Activated CD4-positive, alpha-beta memory T cell treated with anti-CD3 and anti-CD28 coated beads for 36 hours (primary cell): Measurements from ENCODE around the gene ACTL10. TPM values are rescaled to one million over a fixed set of nuclear protein-coding genes. Genes with fewer than 3 reads are reported as not detected.
A peak's percentile ranks its signal among the peaks of the same experiment; 100 is the strongest.
"Not testable (repeated sequence)": the region's sequence is repeated elsewhere in the genome, so short reads cannot be mapped to it uniquely, and the experiment has no call there.

Experiments used
- CTCF ChIA-PET: fragments of 350-600 bp; sonication (Branson Sonifier 250); formaldehyde crosslinking; loops from one replicate; lab custom pipeline; 2021; ENCODE audit warnings: antibody characterized with exemption, inconsistent platforms; lab: Charles Lee
- POLR2A ChIA-PET: fragments of 350-600 bp; sonication (Branson Sonifier 250); formaldehyde crosslinking; loops from one replicate; lab custom pipeline; 2021; ENCODE audit warnings: antibody characterized with exemption; lab: Charles Lee
- DNase-seq: peaks from one replicate; pipeline ENCODE4 v3.0.0-alpha.2; 2020
- H3K27ac Mint-ChIP-seq: one replicate; pipeline ENCODE4 v1.8.0; 2021; ENCODE audit warnings: mixed read lengths
- H3K27me3 Mint-ChIP-seq: one replicate; pipeline ENCODE4 v1.8.0; 2021; ENCODE audit warnings: mixed read lengths
- H3K36me3 Mint-ChIP-seq: one replicate; pipeline ENCODE4 v1.8.0; 2021; ENCODE audit warnings: mixed read lengths
- H3K4me1 Mint-ChIP-seq: one replicate; pipeline ENCODE4 v1.8.0; 2021; ENCODE audit warnings: low read depth, mixed read lengths
- H3K4me3 Mint-ChIP-seq: one replicate; pipeline ENCODE4 v1.8.0; 2021; ENCODE audit warnings: mild to moderate bottlenecking, mixed read lengths
- H3K9me3 Mint-ChIP-seq: one replicate; pipeline ENCODE4 v1.8.0; 2021; ENCODE audit warnings: mixed read lengths
- intact Hi-C: fragments of 100-400 bp; cut with micrococcal nuclease; formaldehyde crosslinking; loops from one replicate; pipeline ENCODE4 v1.15.1; 2023
- total RNA-seq, 2 experiments: library from RNA; stranded (reverse); gene quantifications; one replicate each; pipeline ENCODE4 v1.2.3, GENCODE V29; 2021

The ACTL10 gene
- total RNA-seq, 2 experiments from 2014 or later = 1.8 to 2.3 TPM

GRCh38 chr20:33689493-33689892 lies 22.8 kb downstream of the ACTL10 start:
- H3K4me1 Mint-ChIP-seq = peaks cover 47% of the 10 kb centered on the region
- no peak for DNase-seq
- H3K27ac Mint-ChIP-seq = peak overlapping the region; percentile 82
- POLR2A ChIA-PET = interaction anchor here (1.1 kb wide), 1 partner anchor 31 kb away, joined by 5 read pairs; the partner anchor contains the start of gene PXMP4
- H3K4me3 Mint-ChIP-seq = no peak overlapping the region
- H3K9me3 Mint-ChIP-seq = no peaks in the 10 kb centered on the region
- peaks cover 9% of the 10 kb centered on the region for H3K36me3 Mint-ChIP-seq
- CTCF ChIA-PET = interaction anchor here (3.5 kb wide), 1 partner anchor 22 kb away, joined by 28 read pairs; the partner anchor contains the start of gene ACTL10
- H3K27me3 Mint-ChIP-seq = no peaks in the 10 kb centered on the region
- intact Hi-C loops = loop anchor here (5.0 kb wide), 1 partner anchor 423 kb away; the partner anchor contains the start of gene EIF2S2

DNA sequence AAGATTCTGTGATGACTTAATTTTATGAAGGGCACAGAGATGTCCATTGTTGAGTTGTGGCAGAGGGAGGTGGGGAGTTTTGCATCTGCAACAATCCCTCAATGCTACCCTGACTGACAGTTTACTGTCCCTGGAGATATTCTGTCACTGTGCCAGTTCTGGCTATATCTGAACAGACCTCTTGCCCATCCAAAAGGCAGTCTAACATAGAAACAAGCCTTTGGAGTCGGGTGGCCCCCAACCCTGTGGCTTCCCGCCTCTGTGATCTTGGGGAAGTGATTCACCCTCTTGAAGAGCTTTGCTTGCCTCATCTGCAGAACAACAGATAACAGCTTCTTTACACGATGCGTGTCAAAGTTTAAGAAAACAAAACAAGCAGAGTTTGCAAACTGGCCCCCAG lies 23.2 kb downstream of the ACTL10 start:
- peak overlapping the region; percentile 38 for H3K4me3 Mint-ChIP-seq

GRCh38 chr20:33693289-33693688 lies 26.5 kb downstream of the ACTL10 start:
- Mint-ChIP-seq H3K27me3 (no peaks in the 10 kb centered on the region), H3K4me3 (no peak overlapping the region), H3K27ac (no peak overlapping the region), H3K9me3 (peaks cover under 1% of the 10 kb centered on the region), H3K4me1 (peaks cover 20% of the 10 kb centered on the region), H3K36me3 (no peaks in the 10 kb centered on the region)
- intact Hi-C loops = no loop called here
- DNase-seq = no peak
- ChIA-PET POLR2A (no interaction called here), CTCF (interaction anchor here (0.8 kb wide), 1 partner anchor 99 kb away, joined by 3 read pairs; no protein-coding TSS in a partner anchor)

More for the DNA sequence above, 23.2 kb downstream of the ACTL10 start:
- H3K9me3 Mint-ChIP-seq = no peaks in the 10 kb centered on the region
- ChIA-PET CTCF (no interaction called here), POLR2A (interaction anchor here (1.1 kb wide), 1 partner anchor 30 kb away, joined by 5 read pairs; the partner anchor contains the start of gene PXMP4)
- no peaks in the 10 kb centered on the region for H3K27me3 Mint-ChIP-seq
- peak; percentile 78 for DNase-seq
- H3K4me1 Mint-ChIP-seq = peaks cover 42% of the 10 kb centered on the region
- intact Hi-C loops = loop anchor here (1.0 to 5.0 kb wide), 2 partner anchors 30 to 422 kb away; partner anchors contain the start of genes EIF2S2 and PXMP4
- H3K27ac Mint-ChIP-seq = peak overlapping the region; percentile 82
- H3K36me3 Mint-ChIP-seq = peaks cover 4% of the 10 kb centered on the region

DNA sequence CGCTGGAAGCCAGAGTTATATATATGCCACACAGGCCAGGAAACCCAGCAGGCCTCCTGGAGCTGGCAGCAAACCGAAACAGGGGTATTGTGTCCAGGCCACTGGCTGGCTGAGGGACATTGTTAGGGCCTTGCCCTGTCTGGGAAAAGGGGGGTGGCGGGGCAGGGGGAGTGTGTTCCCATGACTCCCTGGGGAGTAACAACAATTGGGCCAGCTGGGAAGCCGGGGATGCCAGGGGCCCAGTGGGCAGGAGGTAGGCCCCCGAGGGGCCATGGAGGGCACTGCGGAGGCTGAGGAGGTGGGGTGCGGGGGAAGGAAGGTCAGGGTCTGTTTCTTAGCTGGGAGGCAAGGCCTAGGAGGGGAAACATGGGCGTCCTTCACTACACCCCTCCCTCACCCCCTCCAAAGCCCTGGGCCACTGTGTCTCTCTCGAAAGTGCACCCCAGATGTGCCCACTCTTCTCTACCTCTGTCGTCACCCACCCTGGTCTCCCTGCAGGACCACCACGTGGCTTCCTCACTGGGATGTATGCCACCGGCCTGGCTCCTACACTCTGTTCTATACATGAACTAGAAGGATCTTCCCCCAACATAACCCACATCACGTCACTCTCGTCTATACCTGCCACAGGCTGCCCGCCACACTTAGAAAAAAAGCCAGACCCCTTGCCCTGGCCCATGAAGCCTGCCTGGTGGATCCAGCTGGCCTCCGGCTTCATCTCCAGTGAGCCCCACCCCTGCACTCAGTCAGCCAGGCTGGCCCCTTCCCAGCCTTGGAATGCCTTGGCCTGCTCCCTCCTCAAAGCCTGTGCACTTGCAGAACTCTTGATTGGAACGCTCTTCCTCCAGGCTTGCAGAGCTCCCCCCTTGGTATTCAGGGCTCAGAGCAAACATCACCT lies 27.2 kb downstream of the ACTL10 start:
- no peak overlapping the region for H3K27ac Mint-ChIP-seq
- H3K27me3 Mint-ChIP-seq = no peaks in the 10 kb centered on the region
- H3K4me1 Mint-ChIP-seq = peaks cover 13% of the 10 kb centered on the region
- peaks cover 3% of the 10 kb centered on the region for H3K9me3 Mint-ChIP-seq
- intact Hi-C loops = no loop called here
- CTCF ChIA-PET = interaction anchor here (0.8 kb wide), 1 partner anchor 98 kb away, joined by 3 read pairs; no protein-coding TSS in a partner anchor
- POLR2A ChIA-PET = no interaction called here
- no peaks in the 10 kb centered on the region for H3K36me3 Mint-ChIP-seq
- H3K4me3 Mint-ChIP-seq = no peak overlapping the region
- DNase-seq = no peak

- Mint-ChIP-seq H3K36me3 (no peaks in the 10 kb centered on the region), H3K4me1 (peaks cover 7% of the 10 kb centered on the region), H3K27me3 (no peaks in the 10 kb centered on the region), H3K9me3 (peaks cover 3% of the 10 kb centered on the region), H3K27ac (no peak overlapping the region), H3K4me3 (no peak overlapping the region)
- intact Hi-C loops = no loop called here
- no peak for DNase-seq
- POLR2A ChIA-PET = no interaction called here
- CTCF ChIA-PET = no interaction called here
These were observed 27.9 kb downstream of the ACTL10 start for GRCh38 chr20:33694639-33695012.

DNA sequence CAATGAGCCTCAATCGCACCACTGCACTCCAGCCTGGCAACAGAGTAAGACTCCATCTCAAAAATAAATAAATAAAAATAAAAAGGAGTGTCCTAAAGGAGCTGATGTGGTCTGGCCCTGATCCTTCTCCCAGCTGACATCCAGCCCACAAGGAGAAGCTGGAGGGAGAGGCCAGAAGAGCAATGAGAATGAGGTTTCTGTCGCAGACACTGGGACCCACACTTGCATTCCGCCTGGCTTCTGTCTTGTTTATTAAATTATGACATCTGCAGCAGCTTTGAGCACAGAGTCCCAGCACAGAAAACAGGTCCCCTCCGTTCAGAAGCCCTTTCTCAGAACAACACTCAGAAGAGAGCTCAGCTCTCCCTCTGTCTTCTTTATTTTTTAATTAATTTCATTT lies 29.7 kb downstream of the ACTL10 start:
- Mint-ChIP-seq H3K4me1 (no peaks in the 10 kb centered on the region), H3K9me3 (peaks cover 3% of the 10 kb centered on the region), H3K4me3 (no peak overlapping the region), H3K36me3 (no peaks in the 10 kb centered on the region), H3K27me3 (no peaks in the 10 kb centered on the region), H3K27ac (no peak overlapping the region)
- CTCF ChIA-PET = no interaction called here
- intact Hi-C loops = no loop called here
- POLR2A ChIA-PET = no interaction called here
- no peak for DNase-seq

DNA sequence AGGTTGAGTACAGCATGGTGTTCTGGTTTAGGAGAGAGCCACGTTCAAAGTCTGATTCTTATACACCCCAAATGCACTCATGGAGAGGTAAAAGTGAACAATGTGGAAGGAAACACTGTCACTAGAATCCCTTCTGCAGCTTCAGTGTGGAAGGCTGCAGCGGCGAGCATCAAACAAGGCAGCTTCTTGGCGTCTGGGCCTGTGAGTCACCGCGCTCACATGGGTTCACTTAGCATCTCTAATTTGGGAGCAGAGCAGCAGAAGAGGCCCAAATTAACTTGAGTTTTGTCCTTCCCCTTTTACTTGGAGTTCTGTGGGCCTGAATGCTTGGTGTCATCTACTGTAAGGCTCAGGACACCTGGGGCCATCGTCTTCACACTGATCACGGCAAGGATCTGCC lies 30.4 kb downstream of the ACTL10 start:
- no peaks in the 10 kb centered on the region for H3K36me3 Mint-ChIP-seq
- H3K4me1 Mint-ChIP-seq = no peaks in the 10 kb centered on the region
- H3K27ac Mint-ChIP-seq = no peak overlapping the region
- no peak overlapping the region for H3K4me3 Mint-ChIP-seq
- DNase-seq = no peak
- ChIA-PET CTCF (no interaction called here), POLR2A (no interaction called here)
- intact Hi-C loops = no loop called here
- peaks cover 3% of the 10 kb centered on the region for H3K9me3 Mint-ChIP-seq
- no peaks in the 10 kb centered on the region for H3K27me3 Mint-ChIP-seq

DNA sequence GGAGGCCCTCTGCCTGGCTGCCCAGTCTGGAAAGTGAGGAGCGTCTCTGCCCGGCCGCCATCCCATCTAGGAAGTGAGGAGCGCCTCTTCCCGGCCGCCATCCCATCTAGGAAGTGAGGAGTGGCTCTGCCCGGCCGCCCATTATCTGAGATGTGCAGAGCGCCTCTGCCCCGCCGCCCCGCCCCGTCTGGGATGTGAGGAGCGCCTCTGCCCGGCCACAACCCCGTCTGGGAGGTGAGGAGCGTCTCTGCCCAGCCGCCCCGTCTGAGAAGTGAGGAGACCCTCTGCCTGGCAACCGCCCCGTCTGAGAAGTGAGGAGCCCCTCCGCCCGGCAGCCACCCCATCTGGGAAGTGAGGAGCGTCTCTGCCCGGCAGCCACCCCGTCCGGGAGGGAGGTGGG lies 32.2 kb downstream of the ACTL10 start:
- H3K27me3 Mint-ChIP-seq, intact Hi-C loops, H3K4me1 Mint-ChIP-seq, H3K4me3 Mint-ChIP-seq, POLR2A ChIA-PET, H3K27ac Mint-ChIP-seq, DNase-seq, H3K9me3 Mint-ChIP-seq, CTCF ChIA-PET, H3K36me3 Mint-ChIP-seq: not testable (repeated sequence)

DNA sequence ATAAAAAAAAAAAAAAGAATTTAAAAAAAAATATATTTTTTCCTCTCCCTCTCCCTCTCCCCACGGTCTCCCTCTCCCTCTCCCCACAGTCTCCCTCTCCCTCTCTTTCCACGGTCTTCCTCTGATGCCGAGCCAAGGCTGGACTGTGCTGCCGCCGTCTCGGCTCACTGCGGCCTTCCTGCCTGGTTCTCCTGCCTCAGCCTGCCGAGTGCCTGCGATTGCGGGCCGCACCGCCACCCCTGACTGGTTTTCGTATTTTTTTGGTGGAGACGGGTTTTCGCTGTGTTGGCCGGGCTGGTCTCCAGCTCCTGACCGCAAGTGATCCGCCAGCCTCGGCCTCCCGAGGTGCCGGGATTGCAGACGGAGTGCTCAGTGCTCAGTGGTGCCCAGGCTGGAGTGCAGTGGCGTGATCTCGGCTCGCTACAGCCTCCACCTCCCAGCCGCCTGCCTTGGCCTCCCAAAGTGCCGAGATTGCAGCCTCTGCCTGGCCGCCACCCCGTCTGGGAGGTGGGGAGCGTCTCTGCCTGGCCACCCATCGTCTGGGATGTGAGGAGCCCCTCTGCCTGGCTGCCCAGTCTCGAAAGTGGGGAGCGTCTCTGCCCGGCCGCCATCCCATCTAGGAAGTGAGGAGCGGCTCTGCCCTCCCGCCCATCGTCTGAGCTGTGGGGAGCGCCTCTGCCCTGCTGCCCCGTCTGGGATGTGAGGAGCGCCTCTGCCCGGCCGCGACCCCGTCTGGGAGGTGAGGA lies 34.1 kb downstream of the ACTL10 start:
- H3K27me3 Mint-ChIP-seq, DNase-seq, H3K4me3 Mint-ChIP-seq, H3K9me3 Mint-ChIP-seq, POLR2A ChIA-PET, H3K4me1 Mint-ChIP-seq, intact Hi-C loops, H3K36me3 Mint-ChIP-seq, CTCF ChIA-PET, H3K27ac Mint-ChIP-seq: not testable (repeated sequence)

GRCh38 chr20:33701629-33702450 lies 35.1 kb downstream of the ACTL10 start:
- intact Hi-C loops = no loop called here
- no peaks in the 10 kb centered on the region for H3K36me3 Mint-ChIP-seq
- H3K9me3 Mint-ChIP-seq = peaks cover 3% of the 10 kb centered on the region
- no peaks in the 10 kb centered on the region for H3K27me3 Mint-ChIP-seq
- CTCF ChIA-PET = no interaction called here
- POLR2A ChIA-PET = no interaction called here
- no peak overlapping the region for H3K27ac Mint-ChIP-seq
- no peak for DNase-seq
- no peaks in the 10 kb centered on the region for H3K4me1 Mint-ChIP-seq
- no peak overlapping the region for H3K4me3 Mint-ChIP-seq

GRCh38 chr20:33702861-33703260 lies 36.1 kb downstream of the ACTL10 start:
- H3K36me3 Mint-ChIP-seq = no peaks in the 10 kb centered on the region
- H3K27me3 Mint-ChIP-seq = no peaks in the 10 kb centered on the region
- intact Hi-C loops = no loop called here
- DNase-seq = no peak
- no peak overlapping the region for H3K27ac Mint-ChIP-seq
- no peak overlapping the region for H3K4me3 Mint-ChIP-seq
- peaks cover 3% of the 10 kb centered on the region for H3K9me3 Mint-ChIP-seq
- H3K4me1 Mint-ChIP-seq = no peaks in the 10 kb centered on the region
- CTCF ChIA-PET = no interaction called here
- POLR2A ChIA-PET = no interaction called here
